Measurements from ENCODE around the gene RARB. TPM values are rescaled to one million over a fixed set of nuclear protein-coding genes. Genes with fewer than 3 reads are reported as not detected.

RARB gene
- total and polyA plus RNA-seq, 2 of the 13 experiments (the other 11 are each of a cell fraction or from before 2014, with no cell fraction given): 0.16 TPM; not detected in 1

DNA sequence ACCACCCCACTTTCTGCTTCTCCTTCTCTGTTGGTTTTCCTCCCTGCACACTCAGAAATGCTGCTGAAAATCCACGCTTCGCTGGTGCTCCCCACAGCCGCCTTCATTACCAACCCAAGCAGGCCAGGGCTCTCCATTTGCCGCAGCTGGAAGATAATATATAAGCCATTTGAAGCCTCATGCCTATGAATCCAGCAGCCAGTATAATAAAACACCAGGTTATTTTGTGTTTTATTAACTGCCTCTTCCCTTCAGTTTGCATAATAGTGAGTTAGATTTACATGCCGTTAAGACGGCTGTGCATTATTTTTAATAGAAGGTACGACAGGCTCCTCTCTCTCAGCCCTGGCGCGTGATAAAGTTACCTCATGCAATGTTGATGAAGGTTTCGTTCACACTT is 150.0 kb downstream of the RARB start (continued):
- TF ChIP-seq ZNF570 (CRISPR knock-in tag; IDR thresholded peaks at IDR 0.05; ENCODE audit: borderline replicate concordance): no peak

DNA sequence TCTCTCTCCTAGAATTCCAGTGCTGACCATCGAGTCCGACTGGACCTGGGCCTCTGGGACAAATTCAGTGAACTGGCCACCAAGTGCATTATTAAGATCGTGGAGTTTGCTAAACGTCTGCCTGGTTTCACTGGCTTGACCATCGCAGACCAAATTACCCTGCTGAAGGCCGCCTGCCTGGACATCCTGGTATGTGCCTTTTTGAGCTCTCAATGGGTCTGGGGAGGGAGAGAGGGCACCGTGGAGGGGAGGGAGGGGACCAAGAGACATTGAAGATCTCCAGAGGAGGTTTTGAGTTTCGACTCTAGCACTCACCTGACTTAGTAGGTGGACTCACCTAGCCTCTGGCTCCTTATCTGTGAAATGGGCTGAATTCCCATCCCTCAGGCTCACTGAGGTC is 152.5 kb downstream of the RARB start:
- no TSS peak for BruUV-seq (replicated peaks)
- POLR2A ChIA-PET: no interaction called here
- Histone ChIP-seq H3K27ac (ENCODE audit: extremely low read length, insufficient read depth, low read length) (no peak overlapping the region), H4K20me1 (ENCODE audit: insufficient read depth, low read length) (no peaks in the 10 kb centered on the region), H3K9me3 (ENCODE audit: low read length) (no peaks in the 10 kb centered on the region), H2AFZ (ENCODE audit: low read length) (no peak overlapping the region), H3K36me3 (replicated peaks in 1 of 2; ENCODE audit: control insufficient read depth in 1 of 2, insufficient read depth in 2 of 2, low read length in 2 of 2) (no peaks in the 10 kb centered on the region), H3K9ac (ENCODE audit: insufficient read depth, low read depth, low read length) (no peak overlapping the region), H3K4me2 (ENCODE audit: low read depth, low read length) (no peak overlapping the region), H3K27me3 (ENCODE audit: control insufficient read depth in 1 of 2, insufficient read depth in 2 of 2, low read length in 2 of 2) (no peaks in the 10 kb centered on the region; a peak in 1 of 5 replicates), H3K4me3 (replicated peaks in 1 of 3; ENCODE audit: insufficient read depth in 1 of 3, low read depth in 2 of 3, low read length in 3 of 3) (no peak overlapping the region), H3K79me2 (ENCODE audit: insufficient read depth, low read length) (no peaks in the 10 kb centered on the region), H3K4me1 (ENCODE audit: insufficient read depth, low read length) (peaks cover 25% of the 10 kb centered on the region)
- intact Hi-C loops (cut with micrococcal nuclease; ENCODE audit: unreplicated experiment): no loop called here
- no peak for DNase-seq (ENCODE audit: low spot score)
- CTCF ChIA-PET (ENCODE audit: low intra/inter-chr PET ratio, low total read pairs): no interaction called here
- 64% methylated on average over 8 of the region's 8 CpGs for WGBS (ENCODE audit: low lambda C conversion rate)
- in situ Hi-C loops (cut with HindIII; ENCODE audit: extremely low pct_ligation_motif_present, low pct_unique_long_range_greater_than_20kb): loop anchor here (10.0 kb wide), 1 partner anchor 156 kb away; the partner anchor contains the start of gene RARB
- FAIRE-seq: no peak
- ATAC-seq: no peak
- TF ChIP-seq ZNF33A (CRISPR knock-in tag; IDR thresholded peaks at IDR 0.05; ENCODE audit: borderline replicate concordance): no peak
- TF ChIP-seq MTA3 (CRISPR knock-in tag; IDR thresholded peaks at IDR 0.05): no peak
- no peak for TF ChIP-seq ZNF773 (CRISPR knock-in tag; IDR thresholded peaks at IDR 0.05; ENCODE audit: borderline replicate concordance)
- TF ChIP-seq, protein P1, sequence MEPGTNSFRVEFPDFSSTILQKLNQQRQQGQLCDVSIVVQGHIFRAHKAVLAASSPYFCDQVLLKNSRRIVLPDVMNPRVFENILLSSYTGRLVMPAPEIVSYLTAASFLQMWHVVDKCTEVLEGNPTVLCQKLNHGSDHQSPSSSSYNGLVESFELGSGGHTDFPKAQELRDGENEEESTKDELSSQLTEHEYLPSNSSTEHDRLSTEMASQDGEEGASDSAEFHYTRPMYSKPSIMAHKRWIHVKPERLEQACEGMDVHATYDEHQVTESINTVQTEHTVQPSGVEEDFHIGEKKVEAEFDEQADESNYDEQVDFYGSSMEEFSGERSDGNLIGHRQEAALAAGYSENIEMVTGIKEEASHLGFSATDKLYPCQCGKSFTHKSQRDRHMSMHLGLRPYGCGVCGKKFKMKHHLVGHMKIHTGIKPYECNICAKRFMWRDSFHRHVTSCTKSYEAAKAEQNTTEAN (CRISPR knock-in tag; conservative IDR thresholded peaks at IDR 0.05): no peak
- TF ChIP-seq FOXP1 (IDR thresholded peaks at IDR 0.05): no peak
- no peak for TF ChIP-seq FOXP1 (CRISPR knock-in tag; IDR thresholded peaks at IDR 0.05)
- no peak for TF ChIP-seq ZNF572 (CRISPR knock-in tag; IDR thresholded peaks at IDR 0.05)
- no peak for TF ChIP-seq NR3C1 (CRISPR knock-in tag; IDR thresholded peaks at IDR 0.05)
- TF ChIP-seq, protein P2, sequence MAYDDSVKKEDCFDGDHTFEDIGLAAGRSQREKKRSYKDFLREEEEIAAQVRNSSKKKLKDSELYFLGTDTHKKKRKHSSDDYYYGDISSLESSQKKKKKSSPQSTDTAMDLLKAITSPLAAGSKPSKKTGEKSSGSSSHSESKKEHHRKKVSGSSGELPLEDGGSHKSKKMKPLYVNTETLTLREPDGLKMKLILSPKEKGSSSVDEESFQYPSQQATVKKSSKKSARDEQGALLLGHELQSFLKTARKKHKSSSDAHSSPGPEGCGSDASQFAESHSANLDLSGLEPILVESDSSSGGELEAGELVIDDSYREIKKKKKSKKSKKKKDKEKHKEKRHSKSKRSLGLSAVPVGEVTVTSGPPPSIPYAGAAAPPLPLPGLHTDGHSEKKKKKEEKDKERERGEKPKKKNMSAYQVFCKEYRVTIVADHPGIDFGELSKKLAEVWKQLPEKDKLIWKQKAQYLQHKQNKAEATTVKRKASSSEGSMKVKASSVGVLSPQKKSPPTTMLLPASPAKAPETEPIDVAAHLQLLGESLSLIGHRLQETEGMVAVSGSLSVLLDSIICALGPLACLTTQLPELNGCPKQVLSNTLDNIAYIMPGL (CRISPR knock-in tag; IDR thresholded peaks at IDR 0.05; ENCODE audit: borderline replicate concordance in 1 of 2, low read depth in 1 of 2): no peak
- TF ChIP-seq, protein P3, sequence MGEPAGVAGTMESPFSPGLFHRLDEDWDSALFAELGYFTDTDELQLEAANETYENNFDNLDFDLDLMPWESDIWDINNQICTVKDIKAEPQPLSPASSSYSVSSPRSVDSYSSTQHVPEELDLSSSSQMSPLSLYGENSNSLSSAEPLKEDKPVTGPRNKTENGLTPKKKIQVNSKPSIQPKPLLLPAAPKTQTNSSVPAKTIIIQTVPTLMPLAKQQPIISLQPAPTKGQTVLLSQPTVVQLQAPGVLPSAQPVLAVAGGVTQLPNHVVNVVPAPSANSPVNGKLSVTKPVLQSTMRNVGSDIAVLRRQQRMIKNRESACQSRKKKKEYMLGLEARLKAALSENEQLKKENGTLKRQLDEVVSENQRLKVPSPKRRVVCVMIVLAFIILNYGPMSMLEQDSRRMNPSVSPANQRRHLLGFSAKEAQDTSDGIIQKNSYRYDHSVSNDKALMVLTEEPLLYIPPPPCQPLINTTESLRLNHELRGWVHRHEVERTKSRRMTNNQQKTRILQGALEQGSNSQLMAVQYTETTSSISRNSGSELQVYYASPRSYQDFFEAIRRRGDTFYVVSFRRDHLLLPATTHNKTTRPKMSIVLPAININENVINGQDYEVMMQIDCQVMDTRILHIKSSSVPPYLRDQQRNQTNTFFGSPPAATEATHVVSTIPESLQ (CRISPR knock-in tag; conservative IDR thresholded peaks at IDR 0.05): no peak
- no peak for TF ChIP-seq ETV5 (CRISPR knock-in tag; IDR thresholded peaks at IDR 0.05; ENCODE audit: borderline replicate concordance)
- TF ChIP-seq, protein P4, sequence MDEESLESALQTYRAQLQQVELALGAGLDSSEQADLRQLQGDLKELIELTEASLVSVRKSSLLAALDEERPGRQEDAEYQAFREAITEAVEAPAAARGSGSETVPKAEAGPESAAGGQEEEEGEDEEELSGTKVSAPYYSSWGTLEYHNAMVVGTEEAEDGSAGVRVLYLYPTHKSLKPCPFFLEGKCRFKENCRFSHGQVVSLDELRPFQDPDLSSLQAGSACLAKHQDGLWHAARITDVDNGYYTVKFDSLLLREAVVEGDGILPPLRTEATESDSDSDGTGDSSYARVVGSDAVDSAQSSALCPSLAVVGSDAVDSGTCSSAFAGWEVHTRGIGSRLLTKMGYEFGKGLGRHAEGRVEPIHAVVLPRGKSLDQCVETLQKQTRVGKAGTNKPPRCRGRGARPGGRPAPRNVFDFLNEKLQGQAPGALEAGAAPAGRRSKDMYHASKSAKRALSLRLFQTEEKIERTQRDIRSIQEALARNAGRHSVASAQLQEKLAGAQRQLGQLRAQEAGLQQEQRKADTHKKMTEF (CRISPR knock-in tag; IDR thresholded peaks at IDR 0.05): no peak
- no peak for TF ChIP-seq NR2F6 (IDR thresholded peaks at IDR 0.05)
- TF ChIP-seq NR2F6 (CRISPR knock-in tag; IDR thresholded peaks at IDR 0.05): no peak
- TF ChIP-seq YEATS2 (CRISPR knock-in tag; IDR thresholded peaks at IDR 0.05; ENCODE audit: borderline replicate concordance): no peak
- no peak for TF ChIP-seq TCF7 (IDR thresholded peaks at IDR 0.05; ENCODE audit: low read depth)
- no peak for TF ChIP-seq ZSCAN31 (CRISPR knock-in tag; IDR thresholded peaks at IDR 0.05; ENCODE audit: low read depth)

Data from HepG2 (cell line).